ENCODE measurements around the gene IFITM10. TPM values are rescaled to one million over a fixed set of nuclear protein-coding genes. Genes with fewer than 3 reads are reported as not detected.

The IFITM10 gene
- total RNA-seq, 1 experiment from 2014 or later: 2.0 TPM

DNA sequence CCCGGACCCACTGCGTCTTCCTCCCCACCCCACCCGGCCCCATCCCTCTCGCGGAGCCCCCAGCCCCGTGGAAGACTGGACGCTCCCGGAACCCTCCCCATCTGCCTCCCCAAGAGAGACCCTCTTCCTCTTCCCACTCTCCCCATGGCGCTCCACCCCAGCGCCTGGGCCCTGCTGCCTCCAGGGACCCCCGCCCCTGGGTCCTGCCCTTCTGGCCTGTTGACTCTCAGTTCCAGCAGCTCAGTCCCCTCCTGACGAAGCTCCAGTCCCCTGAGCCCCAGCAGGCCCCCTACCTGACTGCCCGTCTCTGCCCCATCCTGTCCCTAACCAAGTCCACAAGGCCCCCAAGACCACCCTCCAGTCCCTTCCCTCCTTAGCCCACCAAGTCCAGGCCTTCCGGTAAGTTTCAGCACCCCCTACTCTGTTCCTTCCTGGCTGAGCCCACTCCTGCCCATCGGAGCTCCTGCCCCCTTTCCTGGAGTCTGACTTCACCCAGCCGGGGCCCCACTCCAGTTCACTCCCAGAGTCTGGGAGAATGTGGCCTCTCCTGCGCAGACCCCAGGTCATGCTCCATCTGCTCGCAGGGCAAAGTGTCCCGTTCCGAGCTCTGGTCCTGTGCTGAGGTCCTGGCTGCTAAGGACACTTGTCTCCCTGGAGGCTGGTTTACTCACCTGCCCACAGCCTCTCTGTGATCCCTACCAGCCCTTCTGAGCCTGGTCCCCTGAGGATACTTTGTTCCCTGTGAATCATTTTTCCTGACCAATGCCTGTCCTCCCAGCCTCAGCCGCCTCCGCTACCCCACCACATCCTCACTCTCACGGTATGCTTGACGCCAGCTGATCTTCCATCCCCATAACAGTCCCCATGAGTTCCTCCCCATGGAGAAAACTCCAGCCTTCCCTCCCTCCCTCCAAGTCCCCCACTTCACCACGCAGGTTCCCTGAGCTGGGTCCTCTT lies 722 bp downstream of the IFITM10 start:
- Mint-ChIP-seq H3K4me1 (ENCODE audit: insufficient read depth, unreplicated experiment) (peaks cover 20% of the 10 kb centered on the region), H3K36me3 (ENCODE audit: insufficient read depth, unreplicated experiment) (peaks cover 54% of the 10 kb centered on the region), H3K27me3 (ENCODE audit: insufficient read depth, unreplicated experiment) (no peaks in the 10 kb centered on the region), H3K4me3 (ENCODE audit: unreplicated experiment) (peak overlapping the region; percentile 73), H3K9me3 (ENCODE audit: unreplicated experiment) (no peaks in the 10 kb centered on the region), H3K27ac (ENCODE audit: low read depth, unreplicated experiment) (peak overlapping the region; percentile 74)
- POLR2A ChIA-PET: interaction anchor here (0.6 to 7.8 kb wide), 12 partner anchors 8 to 93 kb away, joined by 3 to 107 read pairs (median 4); partner anchors contain the start of genes CTSD and SYT8
- BruUV-seq (replicated peaks): no TSS peak
- DNase-seq (ENCODE audit: unreplicated experiment): peak; percentile 72
- CTCF ChIA-PET: interaction anchor here (0.6 to 4.7 kb wide), 7 partner anchors 56 to 253 kb away, joined by 3 to 26 read pairs (median 4); no protein-coding TSS in a partner anchor
- TF ChIP-seq, protein P1, sequence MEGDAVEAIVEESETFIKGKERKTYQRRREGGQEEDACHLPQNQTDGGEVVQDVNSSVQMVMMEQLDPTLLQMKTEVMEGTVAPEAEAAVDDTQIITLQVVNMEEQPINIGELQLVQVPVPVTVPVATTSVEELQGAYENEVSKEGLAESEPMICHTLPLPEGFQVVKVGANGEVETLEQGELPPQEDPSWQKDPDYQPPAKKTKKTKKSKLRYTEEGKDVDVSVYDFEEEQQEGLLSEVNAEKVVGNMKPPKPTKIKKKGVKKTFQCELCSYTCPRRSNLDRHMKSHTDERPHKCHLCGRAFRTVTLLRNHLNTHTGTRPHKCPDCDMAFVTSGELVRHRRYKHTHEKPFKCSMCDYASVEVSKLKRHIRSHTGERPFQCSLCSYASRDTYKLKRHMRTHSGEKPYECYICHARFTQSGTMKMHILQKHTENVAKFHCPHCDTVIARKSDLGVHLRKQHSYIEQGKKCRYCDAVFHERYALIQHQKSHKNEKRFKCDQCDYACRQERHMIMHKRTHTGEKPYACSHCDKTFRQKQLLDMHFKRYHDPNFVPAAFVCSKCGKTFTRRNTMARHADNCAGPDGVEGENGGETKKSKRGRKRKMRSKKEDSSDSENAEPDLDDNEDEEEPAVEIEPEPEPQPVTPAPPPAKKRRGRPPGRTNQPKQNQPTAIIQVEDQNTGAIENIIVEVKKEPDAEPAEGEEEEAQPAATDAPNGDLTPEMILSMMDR (IDR thresholded peaks at IDR 0.05; ENCODE audit: unreplicated experiment): no peak
- intact Hi-C loops (cut with micrococcal nuclease): loop anchor here (5.0 kb wide), 1 partner anchor 78 kb away; no protein-coding TSS in a partner anchor

DNA sequence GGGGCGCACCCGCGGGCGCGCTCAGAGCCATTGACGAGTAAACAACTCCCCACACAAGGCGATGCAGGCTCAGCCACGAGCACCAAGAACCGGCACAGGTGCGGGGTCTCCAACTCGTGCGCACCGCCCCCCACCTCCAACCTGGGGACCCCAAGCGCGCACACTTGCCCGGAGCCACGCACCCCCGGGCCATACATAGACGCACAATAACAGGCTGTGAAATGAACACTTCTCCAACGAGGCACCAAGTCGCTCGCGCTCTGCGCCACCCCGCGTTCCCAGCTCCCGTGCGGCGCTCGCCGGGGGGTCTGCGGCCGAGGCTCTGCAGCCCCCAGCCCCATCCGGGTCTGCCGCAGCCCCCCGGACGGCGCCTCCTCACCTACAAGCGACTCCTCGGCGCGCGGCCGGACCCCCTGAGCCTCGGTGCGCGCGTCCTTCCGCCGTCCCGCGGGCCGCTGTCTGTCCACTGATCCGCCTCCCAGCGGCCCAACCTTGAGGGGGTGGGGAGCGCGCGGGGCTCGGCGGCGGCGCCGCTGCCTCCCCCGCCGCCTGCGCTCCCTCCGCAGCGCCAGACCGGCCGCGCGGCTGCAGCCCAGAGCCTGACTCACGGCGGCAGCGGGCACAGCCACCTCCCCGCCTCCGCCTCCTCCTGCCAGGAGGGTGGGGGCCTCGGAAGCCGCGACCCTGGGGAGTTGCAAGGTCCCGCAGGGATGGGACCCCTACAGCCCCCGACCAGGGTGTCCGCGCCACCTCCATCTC lies 1.6 kb downstream of the IFITM10 start:
- Mint-ChIP-seq H3K4me1 (ENCODE audit: insufficient read depth, unreplicated experiment) (peaks cover 20% of the 10 kb centered on the region), H3K9me3 (ENCODE audit: unreplicated experiment) (no peaks in the 10 kb centered on the region), H3K27ac (ENCODE audit: low read depth, unreplicated experiment) (peak overlapping the region; percentile 74), H3K36me3 (ENCODE audit: insufficient read depth, unreplicated experiment) (peaks cover 47% of the 10 kb centered on the region), H3K27me3 (ENCODE audit: insufficient read depth, unreplicated experiment) (no peaks in the 10 kb centered on the region), H3K4me3 (ENCODE audit: unreplicated experiment) (peak overlapping the region; percentile 73)
- ChIA-PET POLR2A (interaction anchor here (1.0 to 7.8 kb wide), 8 partner anchors 9 to 83 kb away, joined by 3 to 107 read pairs (median 5); partner anchors contain the start of genes CTSD and SYT8), CTCF (interaction anchor here (0.5 to 4.7 kb wide), 6 partner anchors 25 to 254 kb away, joined by 3 to 26 read pairs (median 3); no protein-coding TSS in a partner anchor)
- DNase-seq (ENCODE audit: unreplicated experiment): no peak
- BruUV-seq (replicated peaks): no TSS peak
- intact Hi-C loops (cut with micrococcal nuclease): loop anchor here (5.0 kb wide), 1 partner anchor 78 kb away; no protein-coding TSS in a partner anchor
- TF ChIP-seq, protein P1 (IDR thresholded peaks at IDR 0.05; ENCODE audit: unreplicated experiment): no peak

DNA sequence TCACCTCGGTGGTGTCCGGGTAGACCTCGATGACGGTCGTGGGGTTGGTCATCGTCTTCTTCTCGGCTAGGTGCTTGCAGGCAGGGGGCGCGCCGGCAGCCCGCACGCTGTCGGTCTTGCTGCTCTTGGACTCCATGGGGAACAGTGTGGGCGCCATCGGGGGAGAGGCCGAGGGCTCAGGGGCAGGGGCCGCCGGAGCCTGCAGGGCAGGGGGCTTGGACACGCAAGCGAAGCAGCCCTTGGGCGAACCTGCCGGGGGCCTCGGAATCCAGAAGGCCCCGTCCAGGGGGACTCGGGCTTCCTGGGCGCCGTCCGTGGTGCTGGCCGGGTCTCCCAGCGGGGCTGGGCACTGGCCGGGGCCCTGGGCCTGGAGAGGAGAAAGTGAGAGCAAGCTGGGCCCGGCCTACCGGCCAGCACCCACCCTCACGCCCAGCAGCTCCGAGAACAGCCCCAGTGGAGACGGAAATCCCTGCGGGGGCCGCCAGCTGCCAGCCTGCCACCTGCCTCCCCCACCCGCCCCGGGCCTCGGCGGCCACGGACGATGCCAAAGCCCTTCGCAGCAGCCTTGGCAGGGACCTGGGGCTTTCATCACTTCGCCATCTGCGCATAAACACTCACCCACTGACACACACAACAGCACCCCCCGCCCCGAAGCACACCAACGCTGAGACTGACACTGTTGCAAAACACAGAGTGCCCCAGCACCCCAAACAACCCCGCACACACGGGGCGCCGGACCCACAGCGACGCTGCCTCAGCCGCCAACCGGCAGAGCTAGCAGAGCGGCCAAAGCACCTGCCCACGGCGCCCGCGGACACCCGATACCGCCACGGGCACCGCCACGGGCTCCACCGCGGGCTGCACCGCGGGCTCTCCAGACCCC lies 2.4 kb downstream of the IFITM10 start:
- H3K4me1 Mint-ChIP-seq (ENCODE audit: insufficient read depth, unreplicated experiment): peaks cover 20% of the 10 kb centered on the region
- TF ChIP-seq, protein P1 (IDR thresholded peaks at IDR 0.05; ENCODE audit: unreplicated experiment): no peak
- BruUV-seq (replicated peaks): no TSS peak
- peaks cover 40% of the 10 kb centered on the region for H3K36me3 Mint-ChIP-seq (ENCODE audit: insufficient read depth, unreplicated experiment)
- no peaks in the 10 kb centered on the region for H3K27me3 Mint-ChIP-seq (ENCODE audit: insufficient read depth, unreplicated experiment)
- no peak overlapping the region for H3K27ac Mint-ChIP-seq (ENCODE audit: low read depth, unreplicated experiment)
- H3K9me3 Mint-ChIP-seq (ENCODE audit: unreplicated experiment): no peaks in the 10 kb centered on the region
- POLR2A ChIA-PET: interaction anchor here (1.0 to 7.8 kb wide), 5 partner anchors 10 to 84 kb away, joined by 3 to 107 read pairs (median 4); partner anchors contain the start of genes CTSD and SYT8
- peak overlapping the region; percentile 73 for H3K4me3 Mint-ChIP-seq (ENCODE audit: unreplicated experiment)
- intact Hi-C loops (cut with micrococcal nuclease): loop anchor here (5.0 kb wide), 1 partner anchor 79 kb away; no protein-coding TSS in a partner anchor
- DNase-seq (ENCODE audit: unreplicated experiment): no peak
- CTCF ChIA-PET: interaction anchor here (0.5 to 4.7 kb wide), 4 partner anchors 25 to 216 kb away, joined by 3 to 26 read pairs (median 3); no protein-coding TSS in a partner anchor
